IMR-90 (cell line): ENCODE results near the gene PANK2. TPM values are rescaled to one million over a fixed set of nuclear protein-coding genes. Genes with fewer than 3 reads are reported as not detected.

Experiments used
- ATAC-seq: fragments of 200-7000 bp; cut with Tn5 transposase; 2 replicates; pipeline ENCODE4 v1.9.1; 2020; ENCODE audit warnings: low read depth, mild to moderate bottlenecking, moderate library complexity
- BruUV-seq: library from RNA; stranded (reverse); fragments of 400-500 nt; replicated peaks from 2 replicates; lab custom pipeline; 2021; lab: Mats Ljungman, UMichigan
- CTCF ChIA-PET: fragments of 300-600 bp; formaldehyde crosslinking; extraction: SDS; loops from one replicate; lab custom pipeline; 2021; ENCODE audit warnings: antibody characterized with exemption; lab: Yijun Ruan, JAX
- POLR2A ChIA-PET: fragments of 300-600 bp; sonication (Branson Sonifier 250); formaldehyde crosslinking; loops from one replicate; lab custom pipeline; 2022; ENCODE audit warnings: antibody characterized with exemption; ENCODE audit not compliant: unreplicated experiment; lab: Charles Lee
- DNase-seq: peaks from one replicate; pipeline ENCODE4 v3.0.0; 2013
- H2AFZ ChIP-seq: replicated peaks from 2 replicates; pipeline ENCODE3; 2013; ENCODE audit warnings: low read length, mild to moderate bottlenecking; ENCODE audit not compliant: poor library complexity
- H2AK5ac ChIP-seq: 2 replicates; pipeline ENCODE4 v1.6.1; 2013; ENCODE audit warnings: low read depth, low read length, inconsistent platforms
- H2AK9ac ChIP-seq: replicated peaks from 2 replicates; pipeline ENCODE3; 2013; ENCODE audit warnings: mild to moderate bottlenecking, low read depth, low read length, moderate library complexity; ENCODE audit not compliant: poor library complexity
- H2BK120ac ChIP-seq: 2 replicates; pipeline ENCODE4 v1.6.1; 2013; ENCODE audit warnings: low read depth, low read length, inconsistent platforms
- H2BK15ac ChIP-seq: 3 replicates; pipeline ENCODE4 v1.6.1; 2013; ENCODE audit warnings: low read depth, low read length, inconsistent platforms
- H2BK20ac ChIP-seq: 2 replicates; pipeline ENCODE4 v1.6.1; 2013; ENCODE audit warnings: low read depth, mild to moderate bottlenecking, inconsistent platforms, low read length, moderate library complexity
- H2BK5ac ChIP-seq: 2 replicates; pipeline ENCODE4 v1.6.1; 2013; ENCODE audit warnings: mild to moderate bottlenecking, low read depth, low read length, inconsistent platforms; ENCODE audit not compliant: poor library complexity, severe bottlenecking
- H3K14ac ChIP-seq: replicated peaks from 2 replicates; pipeline ENCODE4 v1.6.1; 2013; ENCODE audit warnings: low read depth, low read length, inconsistent platforms
- H3K18ac ChIP-seq: 2 replicates; pipeline ENCODE4 v1.6.1; 2013; ENCODE audit warnings: low read depth, low read length, control low read depth
- H3K23ac ChIP-seq: 2 replicates; pipeline ENCODE4 v1.6.1; 2013; ENCODE audit warnings: low read depth, low read length, inconsistent platforms
- H3K27ac ChIP-seq: 2 replicates; pipeline ENCODE4 v1.5.1; 2013; ENCODE audit warnings: mild to moderate bottlenecking, control low read depth, low read length; ENCODE audit not compliant: insufficient read depth
- H3K27me3 ChIP-seq: 2 replicates; pipeline ENCODE4 v1.6.1; 2013; ENCODE audit warnings: low read length; ENCODE audit not compliant: control insufficient read depth, insufficient read depth
- H3K36me3 ChIP-seq: 2 replicates; pipeline ENCODE4 v1.6.1; 2013; ENCODE audit warnings: low read length, mixed read lengths; ENCODE audit not compliant: control insufficient read depth, insufficient read depth
- H3K4ac ChIP-seq: 2 replicates; pipeline ENCODE4 v1.6.1; 2013; ENCODE audit warnings: low read depth, low read length, inconsistent platforms
- H3K4me1 ChIP-seq: 2 replicates; pipeline ENCODE4 v1.6.1; 2013; ENCODE audit warnings: low read length, mixed read lengths; ENCODE audit not compliant: control insufficient read depth, insufficient read depth
- H3K4me2 ChIP-seq: 2 replicates; pipeline ENCODE4 v1.6.1; 2013; ENCODE audit warnings: low read depth, mild to moderate bottlenecking, control low read depth, low read length, moderate library complexity
- H3K4me3 ChIP-seq: 2 replicates; pipeline ENCODE4 v1.5.1; 2013; ENCODE audit warnings: low read depth, mild to moderate bottlenecking, control low read depth, low read length, moderate library complexity; ENCODE audit not compliant: insufficient read depth
- H3K56ac ChIP-seq: 2 replicates; pipeline ENCODE4 v1.6.1; 2013; ENCODE audit warnings: low read length, inconsistent platforms; ENCODE audit not compliant: insufficient read depth; ENCODE audit errors: extremely low read depth
- H3K79me1 ChIP-seq, 2 experiments: 2 replicates each; pipeline ENCODE4 v1.6.1; 2013; ENCODE audit warnings: low read length in 2 of 2, inconsistent platforms in 1 of 2, low read depth in 1 of 2
- H3K9ac ChIP-seq: 2 replicates; pipeline ENCODE4 v1.6.1; 2013; ENCODE audit warnings: low read depth, low read length, control low read depth
- H3K9me1 ChIP-seq: 2 replicates; pipeline ENCODE4 v1.6.1; 2013; ENCODE audit warnings: low read length, inconsistent platforms; ENCODE audit not compliant: insufficient read depth
- H3K9me3 ChIP-seq: 2 replicates; pipeline ENCODE4 v1.6.1; 2013; ENCODE audit warnings: low read length; ENCODE audit not compliant: control insufficient read depth, insufficient read depth
- H4K20me1 ChIP-seq: 2 replicates; pipeline ENCODE4 v1.6.1; 2013; ENCODE audit warnings: low read length, inconsistent platforms; ENCODE audit not compliant: insufficient read depth
- H4K5ac ChIP-seq: 2 replicates; pipeline ENCODE4 v1.6.1; 2013; ENCODE audit warnings: mild to moderate bottlenecking, low read depth, low read length, control low read depth
- H4K8ac ChIP-seq, 2 experiments: 2 replicates each; pipeline ENCODE4 v1.6.1; 2013; ENCODE audit warnings: low read depth in 2 of 2, low read length in 2 of 2, control low read depth in 1 of 2, inconsistent platforms in 1 of 2
- H4K91ac ChIP-seq: 2 replicates; pipeline ENCODE4 v1.6.1; 2013; ENCODE audit warnings: low read depth, low read length, inconsistent platforms; ENCODE audit not compliant: insufficient read depth
- BHLHE40 ChIP-seq: fragments of 150-350 bp; IDR thresholded peaks from 2 replicates; pipeline ENCODE4 v1.6.1; 2016; ENCODE audit warnings: mild to moderate bottlenecking, low read depth, low read length
- CEBPB ChIP-seq: IDR thresholded peaks from 2 replicates; pipeline ENCODE4 v1.6.1; 2012; ENCODE audit warnings: low read depth, low read length, improper control_type of control experiment
- CHD1 ChIP-seq: IDR thresholded peaks from 2 replicates; pipeline ENCODE4 v1.6.1; 2012; ENCODE audit warnings: low read depth, low read length, improper control_type of control experiment
- FOS ChIP-seq: fragments of 150-350 bp; IDR thresholded peaks from 2 replicates; pipeline ENCODE4 v1.6.1; 2016; ENCODE audit warnings: low read depth, low read length
- MAFK ChIP-seq: IDR thresholded peaks from 2 replicates; pipeline ENCODE4 v1.6.1; 2012; ENCODE audit warnings: low read depth, low read length, improper control_type of control experiment
- MAZ ChIP-seq: IDR thresholded peaks from 2 replicates; pipeline ENCODE4 v1.6.1; 2012; ENCODE audit warnings: low read depth, mild to moderate bottlenecking, low read length, improper control_type of control experiment, moderate library complexity, borderline replicate concordance
- MXI1 ChIP-seq: IDR thresholded peaks from 2 replicates; pipeline ENCODE4 v1.6.1; 2012; ENCODE audit warnings: low read depth, mild to moderate bottlenecking, low read length, moderate library complexity, borderline replicate concordance
- NFE2L2 ChIP-seq: fragments of 150-350 bp; IDR thresholded peaks from 2 replicates; pipeline ENCODE4 v1.6.1; 2016; ENCODE audit warnings: low read depth, mild to moderate bottlenecking, low read length
- POLR2A ChIP-seq: IDR thresholded peaks from 2 replicates; pipeline ENCODE4 v1.6.1; 2012; ENCODE audit warnings: mild to moderate bottlenecking, low read depth, low read length
- RAD21 ChIP-seq: IDR thresholded peaks from 2 replicates; pipeline ENCODE4 v1.6.1; 2012; ENCODE audit warnings: low read length, improper control_type of control experiment
- RCOR1 ChIP-seq: IDR thresholded peaks from 2 replicates; pipeline ENCODE4 v1.6.1; 2012; ENCODE audit warnings: mild to moderate bottlenecking, low read length, improper control_type of control experiment; ENCODE audit not compliant: insufficient replicate concordance
- RFX5 ChIP-seq: IDR thresholded peaks from 2 replicates; pipeline ENCODE4 v1.8.0; 2012; ENCODE audit warnings: low read depth, mild to moderate bottlenecking, low read length, moderate library complexity
- SMC3 ChIP-seq: fragments of 150-350 bp; IDR thresholded peaks from 2 replicates; pipeline ENCODE4 v1.6.1; 2016; ENCODE audit warnings: low read depth, mild to moderate bottlenecking, antibody characterized with exemption, low read length, moderate library complexity
- USF2 ChIP-seq: fragments of 150-350 bp; IDR thresholded peaks from 2 replicates; pipeline ENCODE4 v1.6.1; 2017; ENCODE audit warnings: mild to moderate bottlenecking, antibody characterized with exemption, low read length, low read depth
- WGBS, 2 experiments: methylation state at CpG; one replicate each; pipeline versions ENCODE4 v1.1.5 to v1.1.7; 2013; ENCODE audit warnings: missing lambda C conversion rate in 2 of 2; ENCODE audit not compliant: insufficient read length in 1 of 2; ENCODE audit errors: extremely low coverage in 2 of 2; 5-methylcytosine and 5-hydroxymethylcytosine counted together
- dilution Hi-C: fragments of 300-500 bp; cut with HindIII; formaldehyde crosslinking; loops from one replicate; pipeline ENCODE4 v1.14.3; 2018; ENCODE audit warnings: low sequenced_read_pairs; ENCODE audit not compliant: unreplicated experiment
- in situ Hi-C: fragments of 300-500 bp; cut with MboI; formaldehyde crosslinking; loops from 3 replicates; pipeline ENCODE4 v1.14.3; 2019; ENCODE audit warnings: low sequenced_read_pairs, inconsistent platforms, mixed read lengths
- intact Hi-C: fragments of 100-400 bp; cut with micrococcal nuclease; formaldehyde crosslinking; loops from 2 replicates; pipeline ENCODE4 v1.10.0; 2022
- polyA plus RNA-seq, 3 experiments: library from polyadenylated mRNA; depleted of rRNA; stranded (reverse); fragments of >200 nt; gene quantifications; 2 replicates each; pipeline ENCODE4 v1.2.3, GENCODE V29; 2012; ENCODE audit warnings: low replicate concordance in 1 of 3
- total RNA-seq: library from RNA; depleted of rRNA; stranded (reverse); fragments of >200 nt; gene quantifications from 2 replicates; pipeline ENCODE4 v1.2.3, GENCODE V29; 2012
- TF ChIP-seq, protein P1 (sequence below): fragments of 150-350 bp; IDR thresholded peaks from 2 replicates; pipeline ENCODE4 v1.6.1; 2016; ENCODE audit warnings: low read depth, mild to moderate bottlenecking, low read length, moderate library complexity, borderline replicate concordance
- TF ChIP-seq, protein P2 (sequence below): conservative IDR thresholded peaks from 2 replicates; pipeline ENCODE4 v1.5.1; 2012; ENCODE audit warnings: mild to moderate bottlenecking, low read depth, low read length, improper control_type of control experiment

Gene PANK2
- total and polyA plus RNA-seq, 2 of the 4 experiments (the other 2 are of a cell fraction), result 17.7 to 28.1 TPM

DNA sequence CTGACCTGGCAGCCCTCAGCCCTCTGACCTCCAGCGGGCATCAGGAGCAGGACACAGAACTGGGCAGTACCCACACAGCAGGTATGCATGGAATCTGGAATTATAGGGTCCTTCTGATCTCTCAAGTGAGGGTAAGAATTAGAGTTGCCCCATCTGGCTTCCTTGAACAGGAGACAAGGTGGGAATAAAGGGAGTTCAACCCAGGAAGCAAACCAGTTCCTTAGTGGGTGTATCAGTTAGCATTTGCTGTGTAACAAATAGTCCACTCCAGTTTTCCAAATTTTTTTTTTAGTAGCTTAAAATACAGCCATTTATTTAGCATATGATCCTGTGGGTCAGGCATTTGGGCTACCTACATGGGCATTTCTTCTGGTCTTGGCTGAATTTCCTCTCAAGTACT is 26.9 kb upstream of the PANK2 start:
- no CpG with 5 or more reads among the region's 1 CpG for WGBS, 2 experiments
- no peak for TF ChIP-seq POLR2A
- no peak for TF ChIP-seq RAD21
- TF ChIP-seq USF2, result no peak
- no peak for TF ChIP-seq CHD1
- TF ChIP-seq MAZ, result no peak
- no peak for TF ChIP-seq MAFK
- TF ChIP-seq RCOR1, result no peak
- no peak for TF ChIP-seq RFX5
- TF ChIP-seq, protein P1, sequence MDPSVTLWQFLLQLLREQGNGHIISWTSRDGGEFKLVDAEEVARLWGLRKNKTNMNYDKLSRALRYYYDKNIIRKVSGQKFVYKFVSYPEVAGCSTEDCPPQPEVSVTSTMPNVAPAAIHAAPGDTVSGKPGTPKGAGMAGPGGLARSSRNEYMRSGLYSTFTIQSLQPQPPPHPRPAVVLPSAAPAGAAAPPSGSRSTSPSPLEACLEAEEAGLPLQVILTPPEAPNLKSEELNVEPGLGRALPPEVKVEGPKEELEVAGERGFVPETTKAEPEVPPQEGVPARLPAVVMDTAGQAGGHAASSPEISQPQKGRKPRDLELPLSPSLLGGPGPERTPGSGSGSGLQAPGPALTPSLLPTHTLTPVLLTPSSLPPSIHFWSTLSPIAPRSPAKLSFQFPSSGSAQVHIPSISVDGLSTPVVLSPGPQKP, result no peak
- TF ChIP-seq MXI1, result no peak
- TF ChIP-seq, protein P2, sequence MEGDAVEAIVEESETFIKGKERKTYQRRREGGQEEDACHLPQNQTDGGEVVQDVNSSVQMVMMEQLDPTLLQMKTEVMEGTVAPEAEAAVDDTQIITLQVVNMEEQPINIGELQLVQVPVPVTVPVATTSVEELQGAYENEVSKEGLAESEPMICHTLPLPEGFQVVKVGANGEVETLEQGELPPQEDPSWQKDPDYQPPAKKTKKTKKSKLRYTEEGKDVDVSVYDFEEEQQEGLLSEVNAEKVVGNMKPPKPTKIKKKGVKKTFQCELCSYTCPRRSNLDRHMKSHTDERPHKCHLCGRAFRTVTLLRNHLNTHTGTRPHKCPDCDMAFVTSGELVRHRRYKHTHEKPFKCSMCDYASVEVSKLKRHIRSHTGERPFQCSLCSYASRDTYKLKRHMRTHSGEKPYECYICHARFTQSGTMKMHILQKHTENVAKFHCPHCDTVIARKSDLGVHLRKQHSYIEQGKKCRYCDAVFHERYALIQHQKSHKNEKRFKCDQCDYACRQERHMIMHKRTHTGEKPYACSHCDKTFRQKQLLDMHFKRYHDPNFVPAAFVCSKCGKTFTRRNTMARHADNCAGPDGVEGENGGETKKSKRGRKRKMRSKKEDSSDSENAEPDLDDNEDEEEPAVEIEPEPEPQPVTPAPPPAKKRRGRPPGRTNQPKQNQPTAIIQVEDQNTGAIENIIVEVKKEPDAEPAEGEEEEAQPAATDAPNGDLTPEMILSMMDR, result no peak
- TF ChIP-seq SMC3, result no peak
- no peak for TF ChIP-seq NFE2L2
- TF ChIP-seq BHLHE40, result no peak
- TF ChIP-seq FOS, result no peak
- TF ChIP-seq CEBPB, result no peak
- no TSS peak for BruUV-seq
- no peak overlapping the region for H2AK9ac ChIP-seq
- H4K5ac ChIP-seq, result no peak overlapping the region
- H3K18ac ChIP-seq, result no peak overlapping the region
- H3K23ac ChIP-seq, result no peak overlapping the region
- intact Hi-C loops (no loop called here), in situ Hi-C loops (no loop called here), dilution Hi-C loops (no loop called here)
- DNase-seq, result no peak
- H2AFZ ChIP-seq, result no peak overlapping the region
- H4K8ac ChIP-seq, result no peak overlapping the region
- peaks cover 23 to 36% of the 10 kb centered on the region in 2 experiments for H3K79me1 ChIP-seq
- H2BK15ac ChIP-seq, result no peak overlapping the region
- no peak overlapping the region for H4K91ac ChIP-seq
- no peak overlapping the region for H3K14ac ChIP-seq
- H3K9me3 ChIP-seq, result peaks cover 5% of the 10 kb centered on the region
- no peak overlapping the region for H3K9ac ChIP-seq
- no peak overlapping the region for H2BK20ac ChIP-seq
- no peak overlapping the region for H3K4me3 ChIP-seq
- peaks cover 81% of the 10 kb centered on the region for H3K36me3 ChIP-seq
- ChIA-PET CTCF (no interaction called here), POLR2A (no interaction called here)
- no peak for ATAC-seq
- no peak overlapping the region for H2BK5ac ChIP-seq
- peaks cover 27% of the 10 kb centered on the region; the same call in 1 of the 2 replicates for H4K20me1 ChIP-seq
- no peak overlapping the region for H3K4ac ChIP-seq
- no peaks in the 10 kb centered on the region for H3K4me1 ChIP-seq
- H2AK5ac ChIP-seq, result no peak overlapping the region
- H3K4me2 ChIP-seq, result no peak overlapping the region
- no peak overlapping the region for H3K27ac ChIP-seq
- no peaks in the 10 kb centered on the region for H3K9me1 ChIP-seq
- no peak overlapping the region for H2BK120ac ChIP-seq
- no peaks in the 10 kb centered on the region for H3K27me3 ChIP-seq
- no peak overlapping the region for H3K56ac ChIP-seq
